Measurements from ENCODE around the gene BARD1.
"Not testable (repeated sequence)": the region's sequence is repeated elsewhere in the genome, so short reads cannot be mapped to it uniquely, and the experiment has no call there.

The BARD1 gene

DNA sequence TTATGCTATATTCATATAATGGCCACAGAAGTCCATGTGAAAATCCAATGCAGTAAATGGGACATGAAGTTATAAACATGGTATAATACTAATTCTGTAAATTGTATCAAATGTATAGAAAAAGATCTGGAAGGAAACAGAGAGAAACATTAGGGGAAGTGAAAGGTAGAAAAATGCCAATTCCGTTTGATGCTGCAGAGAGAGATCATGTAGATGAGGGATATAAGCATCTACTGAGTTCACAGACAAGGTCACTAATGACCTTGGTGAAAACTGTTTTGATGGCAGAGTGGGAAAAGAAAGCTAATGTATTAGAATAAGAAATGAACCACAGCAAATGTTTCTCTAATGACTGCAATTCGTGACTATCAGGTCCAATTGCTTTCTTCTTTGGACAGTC, 56.0 kb downstream of the BARD1 start:
- no peak for FAIRE-seq

DNA sequence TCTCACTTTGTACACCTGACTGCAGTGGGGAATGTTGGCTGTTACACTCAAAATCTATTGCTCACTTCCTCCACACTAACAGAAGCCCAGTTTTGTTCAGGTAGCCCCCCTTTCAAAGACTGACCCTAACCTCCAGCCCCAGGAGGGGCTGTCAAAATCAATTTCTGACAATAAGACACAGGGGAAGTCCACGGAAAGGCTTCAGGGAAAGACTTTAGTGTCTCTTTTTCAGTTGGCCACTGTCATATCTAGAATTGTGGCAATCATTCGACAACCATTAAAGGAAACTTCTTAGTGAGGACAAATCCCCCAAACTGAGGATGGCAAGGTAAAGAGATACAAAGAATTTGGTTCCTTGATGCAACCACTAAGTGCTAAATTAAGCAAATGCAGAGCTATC, 59.0 kb downstream of the BARD1 start:
- no peak for FAIRE-seq

- FAIRE-seq: no peak
Observed at GRCh38 chr2:214747992-214748391, 61.5 kb downstream of the BARD1 start.

DNA sequence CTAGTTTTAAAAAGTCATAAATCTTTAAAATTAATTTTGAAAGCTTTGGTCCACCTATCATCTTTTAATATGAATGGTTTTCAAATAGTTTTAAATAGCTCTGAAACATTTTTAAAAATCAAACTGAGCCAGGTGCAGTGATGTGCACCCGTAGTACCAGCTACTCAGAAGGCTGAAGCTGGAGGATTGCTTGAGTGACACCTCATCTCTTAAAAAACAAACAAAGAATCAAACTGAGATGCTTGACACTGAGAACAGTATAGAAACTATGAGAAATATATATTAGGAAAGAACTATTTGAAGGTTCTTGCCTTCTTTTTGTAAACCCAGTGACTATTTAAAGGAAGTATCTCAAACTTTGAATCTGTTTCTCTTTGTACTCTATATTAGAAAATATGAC, 67.4 kb downstream of the BARD1 start:
- no peak for FAIRE-seq

DNA sequence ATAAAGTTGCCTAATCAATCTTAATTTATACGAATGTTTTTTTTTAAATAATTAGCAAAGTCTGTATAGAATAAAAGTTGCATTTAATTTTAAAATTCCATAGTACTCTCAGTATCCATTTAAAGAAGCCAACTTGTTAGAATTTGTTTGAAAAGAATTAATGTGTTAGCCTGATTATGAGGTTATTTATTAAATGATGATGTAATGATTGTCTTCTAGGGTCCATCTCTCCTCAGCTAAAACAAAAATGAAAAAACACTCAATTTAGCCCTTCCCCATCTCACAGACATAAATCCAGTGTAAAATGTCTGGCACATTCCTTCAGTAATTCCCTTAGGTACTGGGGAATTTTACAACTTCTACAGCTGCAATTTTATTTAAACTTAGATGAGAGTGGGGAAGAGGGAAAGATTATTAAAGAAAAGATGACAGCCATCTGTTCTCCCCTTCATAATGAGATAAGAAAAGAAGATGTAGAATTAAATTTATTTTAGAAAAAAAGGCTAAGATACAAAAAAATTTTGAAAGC, 68.6 kb downstream of the BARD1 start:
- no peak for FAIRE-seq

DNA sequence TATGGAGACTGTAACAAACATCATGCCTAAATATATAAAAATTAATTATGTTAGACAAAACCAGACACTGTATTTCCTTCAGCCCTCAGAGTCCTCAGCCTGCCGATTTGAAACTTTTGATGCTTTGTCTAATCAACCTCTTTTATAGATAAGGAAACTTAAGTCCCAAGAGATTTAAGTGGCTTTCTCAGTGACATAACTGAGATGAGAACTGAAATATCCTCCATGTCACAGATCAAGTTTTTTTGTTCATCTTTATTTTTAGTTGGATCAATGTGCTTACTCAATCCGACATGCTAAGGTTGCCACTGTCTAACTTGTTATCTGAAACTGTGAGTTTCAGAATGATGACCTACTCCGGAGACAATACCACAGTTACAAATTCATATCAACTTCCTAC, 72.3 kb downstream of the BARD1 start:
- FAIRE-seq: no peak

- no peak for FAIRE-seq
Observed at GRCh38 chr2:214730800-214731407, 78.6 kb downstream of the BARD1 start.

DNA sequence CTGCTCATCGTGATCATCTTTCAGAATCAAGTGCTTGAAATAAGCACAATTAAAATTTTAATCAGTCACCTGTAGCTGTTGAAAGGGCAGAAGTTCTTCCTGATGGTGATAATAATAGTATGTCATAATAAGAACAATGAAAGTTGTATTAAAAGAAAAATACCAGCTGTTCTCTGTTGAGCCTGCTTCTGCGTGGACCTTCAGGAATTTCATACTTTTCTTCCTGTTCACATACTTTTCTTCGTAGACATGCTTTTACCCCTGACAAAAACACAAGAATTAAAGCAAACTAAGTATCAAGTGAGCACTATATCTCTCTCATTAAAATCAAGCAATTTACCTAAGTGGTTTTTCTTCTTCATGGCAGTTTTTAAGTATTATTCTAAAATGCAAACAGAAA, 79.2 kb downstream of the BARD1 start:
- no peak for FAIRE-seq

- FAIRE-seq: no peak
Observed at GRCh38 chr2:214724741-214725140, 84.7 kb downstream of the BARD1 start.

DNA sequence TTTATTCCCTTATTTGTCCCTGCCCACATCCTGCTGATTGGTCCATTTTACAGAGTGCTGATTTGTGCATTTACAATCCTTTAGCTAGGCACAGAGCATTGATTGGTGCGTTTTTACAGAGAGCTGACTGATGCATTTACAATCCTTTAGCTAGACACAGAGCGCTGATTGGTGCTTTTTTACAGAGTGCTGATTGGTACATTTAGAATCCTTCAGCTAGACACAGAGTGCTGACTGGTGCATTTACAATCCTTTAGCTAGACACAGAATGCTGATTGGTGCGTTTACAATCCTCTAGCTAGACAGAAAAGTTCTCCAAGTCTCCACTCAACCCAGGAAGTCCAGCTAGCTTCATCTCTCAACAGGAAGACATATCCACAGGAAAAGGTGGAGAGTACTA, 91.6 kb downstream of the BARD1 start:
- not testable (repeated sequence) for FAIRE-seq

DNA sequence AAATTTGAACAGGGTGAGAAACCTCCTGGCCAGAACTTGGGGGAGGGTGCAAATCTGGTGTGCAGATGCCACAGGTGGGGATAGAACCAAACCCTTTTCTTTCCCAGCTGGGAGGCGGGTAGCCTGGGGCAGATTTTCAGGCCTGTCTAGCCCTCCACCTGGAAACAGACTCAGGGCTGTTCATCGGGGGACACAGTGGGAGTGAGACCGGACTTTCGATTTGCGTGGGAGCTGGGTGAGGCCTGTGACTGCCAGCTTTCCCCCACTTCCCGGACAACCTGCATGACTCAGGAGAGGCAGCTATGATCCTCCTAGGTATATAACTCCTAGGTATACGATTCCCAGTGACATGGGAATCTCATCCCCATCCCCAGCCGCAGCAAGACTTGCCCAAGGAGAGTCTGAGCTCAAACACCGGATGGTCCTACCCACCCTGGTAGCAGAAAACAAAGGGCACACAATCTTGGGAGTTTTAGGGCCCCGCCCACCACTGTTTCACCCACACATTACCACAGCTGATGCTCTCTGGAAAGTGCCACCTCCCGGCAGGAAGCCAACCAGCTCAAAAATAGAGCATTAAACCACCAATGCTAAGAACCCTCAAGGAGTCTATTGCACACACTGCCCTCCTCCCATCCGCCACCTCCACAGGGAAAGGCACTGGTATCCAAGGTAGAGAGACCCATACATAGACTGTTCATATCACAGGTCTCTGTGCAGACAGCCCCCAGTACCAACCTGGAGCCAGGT, 92.5 kb downstream of the BARD1 start:
- no peak for FAIRE-seq

DNA sequence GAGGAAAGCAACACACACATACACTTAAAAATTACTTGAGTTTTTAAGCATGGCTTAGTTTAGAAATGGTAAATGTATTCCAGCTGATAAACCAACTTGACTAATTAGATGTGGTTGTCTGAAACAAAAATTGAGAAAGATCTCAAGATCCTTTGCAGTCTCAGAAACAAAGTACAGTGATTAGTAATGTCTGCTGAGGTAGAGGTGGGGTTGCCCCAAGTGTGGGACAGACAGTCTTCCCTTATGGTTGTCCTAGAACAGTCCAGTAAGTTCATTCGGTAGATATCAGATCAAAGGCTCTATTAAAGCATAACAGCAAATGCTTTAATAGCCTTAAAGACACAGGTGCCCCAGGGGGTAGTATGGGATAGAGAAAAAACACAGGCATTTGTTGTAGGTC, 94.5 kb downstream of the BARD1 start:
- no peak for FAIRE-seq

DNA sequence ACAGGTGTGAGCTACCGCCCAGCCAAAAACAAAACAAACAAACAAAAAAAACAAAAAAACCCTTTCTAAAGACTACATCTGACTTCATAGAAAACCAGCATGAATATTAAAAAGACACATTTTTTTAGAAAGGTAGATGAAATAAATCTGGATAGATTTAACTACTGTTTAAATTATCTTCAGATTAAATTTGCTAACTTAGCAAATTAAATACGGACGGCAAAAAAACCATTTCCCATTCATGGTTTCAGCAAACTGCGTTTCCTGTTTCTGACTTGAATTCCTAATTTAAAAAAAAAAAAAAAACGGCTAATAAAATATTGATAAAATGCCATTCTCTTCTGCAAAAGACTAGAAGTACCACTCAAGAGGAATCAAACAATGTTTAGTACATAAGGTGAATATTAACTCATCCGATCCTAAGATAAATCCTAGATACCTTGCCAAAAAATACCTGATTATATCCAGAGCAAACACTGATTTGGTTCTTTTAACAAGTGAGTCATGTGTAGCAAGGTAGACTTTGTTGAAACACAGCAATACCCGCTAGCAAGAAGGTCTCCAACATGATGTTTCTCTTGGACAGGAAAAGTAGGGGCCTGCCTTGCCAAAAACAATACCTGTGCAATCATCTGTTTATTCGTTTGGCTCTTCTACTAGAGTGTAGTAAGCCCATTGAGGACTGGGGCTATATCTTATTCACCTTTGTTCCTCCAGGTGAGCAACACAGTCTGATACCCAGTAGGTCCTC, 96.2 kb downstream of the BARD1 start:
- FAIRE-seq: no peak

DNA sequence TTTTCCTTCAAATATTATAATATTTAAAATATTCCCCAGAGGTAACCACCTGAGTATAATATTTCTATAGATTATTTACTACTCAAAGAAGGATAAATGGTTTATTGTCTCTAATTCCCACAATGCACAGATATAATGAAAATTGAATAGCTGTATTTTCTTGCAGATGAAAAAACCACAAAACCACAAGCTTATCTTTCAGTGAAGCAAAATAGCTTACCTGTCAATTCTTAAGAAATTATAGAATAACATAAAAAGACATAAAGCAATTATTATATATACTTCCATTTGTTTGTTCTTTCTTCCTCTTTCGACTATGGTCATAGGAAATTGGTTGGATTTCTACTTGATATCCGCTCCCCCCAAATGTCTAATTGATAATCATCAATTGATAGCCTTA, 98.8 kb downstream of the BARD1 start:
- FAIRE-seq: no peak

DNA sequence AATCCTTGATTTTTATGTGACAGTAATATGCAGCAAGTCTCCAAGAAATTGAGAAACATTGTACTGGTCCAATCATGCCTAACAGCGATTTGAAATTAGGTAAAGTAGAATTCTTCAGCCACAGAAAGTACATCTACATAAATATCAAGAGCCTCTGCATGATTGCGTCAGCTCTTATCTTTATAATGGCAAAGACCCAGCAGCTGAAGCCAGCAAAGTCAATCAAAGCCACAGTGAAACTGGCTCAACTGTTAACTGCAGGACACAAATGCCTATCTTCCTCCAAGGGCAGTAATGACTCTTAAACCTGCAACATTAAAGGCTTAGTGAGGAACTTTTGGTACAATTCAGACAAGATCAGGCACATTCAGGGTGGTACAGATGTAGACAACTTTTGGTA, 102.5 kb downstream of the BARD1 start:
- no peak for FAIRE-seq

DNA sequence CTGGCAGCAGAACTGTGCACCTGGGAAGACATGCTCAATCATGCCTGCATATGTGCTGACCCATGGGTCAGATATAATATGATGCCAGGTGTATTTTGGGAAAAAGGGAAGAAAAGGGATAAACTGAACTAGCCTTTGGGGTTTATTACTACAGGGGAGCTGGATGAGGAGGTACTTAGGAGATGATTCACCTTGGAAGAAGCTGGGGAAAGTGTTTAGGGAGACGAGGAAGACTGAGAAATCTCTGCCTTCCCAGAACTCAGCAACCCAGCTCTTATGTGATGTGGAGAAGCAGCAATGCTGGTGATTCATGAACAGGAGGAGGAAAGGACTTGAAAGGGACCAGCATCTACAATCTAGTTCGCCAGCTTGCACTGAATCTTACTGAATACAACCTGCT, 110.2 kb downstream of the BARD1 start:
- no peak for FAIRE-seq

DNA sequence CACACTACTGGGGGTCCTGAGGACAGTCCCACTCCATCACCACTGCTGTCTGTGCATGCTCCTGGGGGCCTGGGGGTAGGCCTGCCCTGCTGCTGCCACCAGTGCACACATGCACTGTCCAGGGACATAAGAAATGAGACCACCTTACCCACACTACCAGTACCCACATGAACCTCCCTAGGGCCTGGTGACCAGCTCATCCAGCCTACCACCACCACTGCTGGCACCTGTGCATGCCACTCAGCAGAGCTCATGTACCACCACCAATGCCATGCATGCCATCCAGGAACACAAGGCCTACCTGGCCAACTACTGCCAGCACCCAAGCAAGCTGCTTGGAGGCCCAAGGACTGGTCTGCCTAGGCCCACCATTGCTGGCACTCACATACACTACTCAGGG, 112.8 kb downstream of the BARD1 start:
- no peak for FAIRE-seq

- no peak for FAIRE-seq
Observed at GRCh38 chr2:214695789-214696188, 113.7 kb downstream of the BARD1 start.

DNA sequence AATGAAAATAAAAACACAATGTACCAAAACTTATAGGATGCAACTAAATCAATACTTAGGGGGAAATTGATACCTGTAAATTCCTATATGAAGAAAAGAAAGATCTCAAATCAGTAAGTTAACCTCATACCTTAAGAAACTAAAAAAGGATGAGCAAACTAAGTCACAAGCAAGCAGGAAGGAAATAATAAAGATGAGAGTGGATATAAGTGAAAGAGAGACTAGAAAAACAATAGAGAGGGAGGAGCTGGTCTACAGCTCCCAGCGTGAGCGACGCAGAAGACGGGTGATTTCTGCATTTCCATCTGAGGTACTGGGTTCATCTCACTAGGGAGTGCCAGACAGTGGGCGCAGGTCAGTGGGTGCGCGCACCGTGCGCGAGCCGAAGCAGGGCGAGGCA, 125.9 kb downstream of the BARD1 start:
- not testable (repeated sequence) for FAIRE-seq

GRCh38 chr2:214679736-214680135, 129.7 kb downstream of the BARD1 start:
- no peak for FAIRE-seq

- no peak for FAIRE-seq
Observed at GRCh38 chr2:214676421-214677089, 132.9 kb downstream of the BARD1 start.

Measured in TTC549 (cell line).